ENCODE data around the gene NOP58.

DNA sequence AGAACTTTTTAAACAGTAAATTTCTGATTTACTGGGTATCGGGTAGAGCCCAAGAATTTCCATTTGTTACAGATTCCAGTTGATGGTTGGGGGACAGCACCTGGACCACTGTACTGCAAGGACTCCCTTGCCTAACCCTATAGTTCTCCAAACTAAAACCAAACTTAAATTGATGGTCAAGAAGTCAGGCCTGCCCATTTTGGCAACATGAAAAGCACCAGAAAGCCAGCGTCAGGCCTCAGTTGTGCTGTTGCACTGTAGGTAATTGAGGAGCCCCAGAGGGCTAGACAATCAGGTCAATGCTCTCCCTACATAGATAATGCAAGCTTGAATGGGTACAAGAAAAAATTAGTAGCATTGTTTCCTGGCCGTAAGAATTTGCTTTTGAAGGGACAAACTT, 40.5 kb downstream of the NOP58 start:
- TF ChIP-seq POLR2A (IDR thresholded peaks at IDR 0.05): no peak
- TF ChIP-seq, protein P1, sequence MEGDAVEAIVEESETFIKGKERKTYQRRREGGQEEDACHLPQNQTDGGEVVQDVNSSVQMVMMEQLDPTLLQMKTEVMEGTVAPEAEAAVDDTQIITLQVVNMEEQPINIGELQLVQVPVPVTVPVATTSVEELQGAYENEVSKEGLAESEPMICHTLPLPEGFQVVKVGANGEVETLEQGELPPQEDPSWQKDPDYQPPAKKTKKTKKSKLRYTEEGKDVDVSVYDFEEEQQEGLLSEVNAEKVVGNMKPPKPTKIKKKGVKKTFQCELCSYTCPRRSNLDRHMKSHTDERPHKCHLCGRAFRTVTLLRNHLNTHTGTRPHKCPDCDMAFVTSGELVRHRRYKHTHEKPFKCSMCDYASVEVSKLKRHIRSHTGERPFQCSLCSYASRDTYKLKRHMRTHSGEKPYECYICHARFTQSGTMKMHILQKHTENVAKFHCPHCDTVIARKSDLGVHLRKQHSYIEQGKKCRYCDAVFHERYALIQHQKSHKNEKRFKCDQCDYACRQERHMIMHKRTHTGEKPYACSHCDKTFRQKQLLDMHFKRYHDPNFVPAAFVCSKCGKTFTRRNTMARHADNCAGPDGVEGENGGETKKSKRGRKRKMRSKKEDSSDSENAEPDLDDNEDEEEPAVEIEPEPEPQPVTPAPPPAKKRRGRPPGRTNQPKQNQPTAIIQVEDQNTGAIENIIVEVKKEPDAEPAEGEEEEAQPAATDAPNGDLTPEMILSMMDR (IDR thresholded peaks at IDR 0.05): no peak
- TF ChIP-seq POLR2AphosphoS5 (IDR thresholded peaks at IDR 0.05): no peak
